Right lobe of liver (tissue), 6 donors: ENCODE measurements around the gene MOB3B. TPM values are rescaled to one million over a fixed set of nuclear protein-coding genes. Genes with fewer than 3 reads are reported as not detected.

ENCODE experiments used
- ATAC-seq, 4 donors: fragments of 200-7000 bp; cut with Tn5 transposase; one replicate each; pipeline ENCODE4 v1.9.1; 2020; ENCODE audit warnings: mild to moderate bottlenecking in 4 of 4, moderate library complexity in 4 of 4
- DNase-seq, 3 donors: peaks; one replicate each; pipeline ENCODE4 v3.0.0-alpha.2; 2020
- H3K27ac ChIP-seq, 3 donors: fragments of 200-600 bp; one replicate each; pipeline ENCODE4 v1.8.0; 2022
- H3K27me3 ChIP-seq, 2 donors: fragments of 200-600 bp; one replicate each; pipeline ENCODE4 v1.8.0; 2022
- H3K36me3 ChIP-seq, 4 donors: fragments of 200-600 bp; sonication (generic) in 1 of 4; one replicate each; pipeline versions ENCODE4 v1.5.1 to v1.8.0; 2017 to 2022; ENCODE audit warnings: control low read depth in 1 of 4
- H3K4me1 ChIP-seq, 4 donors: fragments of 200-600 bp; sonication (generic) in 1 of 4; one replicate each; pipeline versions ENCODE4 v1.5.1 to v1.8.0; 2017 to 2022; ENCODE audit warnings: control low read depth in 1 of 4
- H3K4me3 ChIP-seq, 3 donors: fragments of 200-600 bp; one replicate each; pipeline ENCODE4 v1.8.0; 2022
- H3K9me3 ChIP-seq, 4 donors: fragments of 200-600 bp; sonication (generic) in 1 of 4; one replicate each; pipeline versions ENCODE4 v1.5.1 to v1.8.0; 2017 to 2022; ENCODE audit warnings: control low read depth in 1 of 4
- CTCF ChIP-seq, 4 donors: fragments of 200-600 bp in 3 of 4; fragments of 450-650 bp in 1 of 4; IDR thresholded peaks; one replicate each; pipeline versions ENCODE4 v1.5.1 to v1.8.0; 2016 to 2022; ENCODE audit warnings: antibody characterized with exemption in 4 of 4, mild to moderate bottlenecking in 2 of 4
- POLR2A ChIP-seq: fragments of 450-650 bp; IDR thresholded peaks from one replicate; pipeline ENCODE4 v1.6.1; 2017; ENCODE audit warnings: antibody characterized with exemption, mild to moderate bottlenecking
- WGBS: methylation state at CpG from one replicate; pipeline ENCODE4 v1.1.6; 2018; ENCODE audit warnings: low coverage, low lambda C conversion rate; ENCODE audit not compliant: insufficient coverage; ENCODE audit errors: missing lambda C conversion rate; 5-methylcytosine and 5-hydroxymethylcytosine counted together
- intact Hi-C, 2 donors: fragments of 100-400 bp; cut with DNase I; formaldehyde crosslinking; loops; one replicate each; pipeline versions ENCODE4 v1.11.2 to v1.14.1; 2022
- total RNA-seq, 6 experiments: library from RNA; depleted of rRNA in 2 of 6; stranded (reverse); fragments of >200 nt in 2 of 6; fragmentation: NEBNext Ultra II Directional in 3 of 6; extraction: Animal tissue kit (Norgen Biotek cat#: 25700) in 3 of 6; gene quantifications; one replicate each; pipeline versions ENCODE4 v1.1.0 to v1.2.4, GENCODE V29; 2016 to 2023
- donor health status: DM: no; HTN: yes; CAD: no.
- donor health status: DM: no; HTN: no; CAD: no.
- donor health status: DM: no; HTN: no; CAD: no.
- donor health status: DM: no; HTN: yes; CAD: no.
- donor health status: DM: no; HTN: yes; CAD: no.

Gene MOB3B
- total RNA-seq, 6 experiments from 2014 or later: 1.0 to 2.4 (median 1.7) TPM

- Histone ChIP-seq H3K36me3 (no peaks in the 10 kb centered on the region), H3K9me3 (no peaks in the 10 kb centered on the region), H3K4me1 (peaks cover 0 to 4% (median 0%) of the 10 kb centered on the region in 4 donors), H3K27ac (no peak overlapping the region), H3K4me3 (no peak overlapping the region), H3K27me3 (no peaks in the 10 kb centered on the region)
- WGBS: 61% methylated on average over 3 of the region's 3 CpGs
- DNase-seq (no peak), ATAC-seq (no peak)
- intact Hi-C loops: loop anchor here (10.0 kb wide), 1 partner anchor 245 kb away; no protein-coding TSS in a partner anchor
- TF ChIP-seq CTCF (IDR thresholded peaks at IDR 0.05) (no peak), POLR2A (no peak)
Measured at GRCh38 chr9:27279611-27280010, 250.0 kb downstream of the MOB3B start.

GRCh38 chr9:27278374-27278773 is 251.2 kb downstream of the MOB3B start:
- intact Hi-C loops: loop anchor here in 1 of 2 donors (10.0 kb wide), 1 partner anchor 244 kb away; no protein-coding TSS in a partner anchor
- TF ChIP-seq POLR2A: no peak
- TF ChIP-seq CTCF (IDR thresholded peaks at IDR 0.05): no peak
- no peak overlapping the region for H3K27ac ChIP-seq
- H3K4me1 ChIP-seq: peaks cover 0 to 5% (median 0%) of the 10 kb centered on the region in 4 donors
- H3K4me3 ChIP-seq: no peak overlapping the region
- no peaks in the 10 kb centered on the region for H3K36me3 ChIP-seq
- DNase-seq: no peak
- 64% methylated on average over 1 of the region's 1 CpG for WGBS
- H3K27me3 ChIP-seq: no peaks in the 10 kb centered on the region
- H3K9me3 ChIP-seq: no peaks in the 10 kb centered on the region
- ATAC-seq: no peak

DNA sequence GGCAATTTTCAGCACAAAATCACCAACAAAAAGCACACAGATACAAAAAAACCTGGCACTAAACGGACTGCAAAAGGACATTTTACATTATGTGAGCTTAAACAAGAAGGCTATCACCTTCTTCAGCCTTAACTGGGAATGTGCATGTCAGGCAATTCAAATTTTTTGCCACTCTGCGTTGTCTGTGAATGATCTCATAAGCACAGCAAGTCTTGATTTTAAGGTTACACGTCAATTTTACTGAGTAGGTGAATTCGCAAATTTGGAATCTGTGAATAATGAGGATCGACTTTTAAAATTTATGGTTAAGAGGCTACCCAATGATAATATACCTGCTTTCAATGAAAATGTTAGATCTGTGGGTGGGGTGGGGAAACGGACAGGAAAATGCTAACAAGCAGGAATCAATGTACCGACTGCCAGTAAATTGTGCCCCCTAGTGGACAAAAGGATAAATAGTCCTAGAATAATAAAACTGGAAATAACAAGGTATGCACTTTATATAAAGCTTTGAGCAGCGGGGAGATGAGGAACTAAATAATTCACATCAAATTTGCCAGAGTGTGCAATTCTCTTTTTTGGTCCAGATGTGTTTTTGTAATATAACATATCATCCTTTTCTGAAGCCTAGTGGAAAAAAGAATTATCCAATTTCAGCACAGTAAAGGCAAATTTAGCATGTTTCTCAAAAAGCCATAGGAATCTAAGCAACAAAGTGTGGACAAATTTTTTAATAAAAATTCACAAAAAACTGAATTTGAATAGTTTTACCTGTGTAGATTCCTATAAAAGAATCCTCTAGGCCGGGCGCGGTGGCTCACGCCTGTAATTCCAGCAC is 253.2 kb downstream of the MOB3B start:
- no peaks in the 10 kb centered on the region for H3K27me3 ChIP-seq
- ATAC-seq: peak; percentile 80 to 91 (median 88)
- no peaks in the 10 kb centered on the region for H3K36me3 ChIP-seq
- peaks cover 0 to 8% (median 0%) of the 10 kb centered on the region in 4 donors for H3K4me1 ChIP-seq
- H3K9me3 ChIP-seq: no peaks in the 10 kb centered on the region
- TF ChIP-seq POLR2A (no peak), CTCF (IDR thresholded peaks at IDR 0.05) (peak; percentile 71 to 84 (median 81))
- no peak overlapping the region for H3K4me3 ChIP-seq
- 33% methylated on average over 12 of the region's 12 CpGs for WGBS
- DNase-seq: no peak
- intact Hi-C loops: loop anchor here in 1 of 2 donors (10.0 kb wide), 1 partner anchor 242 kb away; no protein-coding TSS in a partner anchor
- no peak overlapping the region for H3K27ac ChIP-seq

Other genes starting within 250 kb of the MOB3B start
- gene EQTN, start 232.7 kb downstream of the MOB3B start, total RNA-seq: not detected
- not detected for gene IFNK, start 5.5 kb downstream of the MOB3B start, total RNA-seq
- gene C9orf72, start 43.7 kb upstream of the MOB3B start, total RNA-seq: 1 to 10 TPM; 4.9 to 7.7 (median 6.8) TPM